IPS-11a (cell line): Measurements from ENCODE around the gene FHL1.

Source experiments
- H3K4me3 ChIP-seq: one replicate; pipeline ENCODE4 v1.5.1; 2013; ENCODE audit warnings: low read depth, low read length, control low read depth

FHL1 gene

DNA sequence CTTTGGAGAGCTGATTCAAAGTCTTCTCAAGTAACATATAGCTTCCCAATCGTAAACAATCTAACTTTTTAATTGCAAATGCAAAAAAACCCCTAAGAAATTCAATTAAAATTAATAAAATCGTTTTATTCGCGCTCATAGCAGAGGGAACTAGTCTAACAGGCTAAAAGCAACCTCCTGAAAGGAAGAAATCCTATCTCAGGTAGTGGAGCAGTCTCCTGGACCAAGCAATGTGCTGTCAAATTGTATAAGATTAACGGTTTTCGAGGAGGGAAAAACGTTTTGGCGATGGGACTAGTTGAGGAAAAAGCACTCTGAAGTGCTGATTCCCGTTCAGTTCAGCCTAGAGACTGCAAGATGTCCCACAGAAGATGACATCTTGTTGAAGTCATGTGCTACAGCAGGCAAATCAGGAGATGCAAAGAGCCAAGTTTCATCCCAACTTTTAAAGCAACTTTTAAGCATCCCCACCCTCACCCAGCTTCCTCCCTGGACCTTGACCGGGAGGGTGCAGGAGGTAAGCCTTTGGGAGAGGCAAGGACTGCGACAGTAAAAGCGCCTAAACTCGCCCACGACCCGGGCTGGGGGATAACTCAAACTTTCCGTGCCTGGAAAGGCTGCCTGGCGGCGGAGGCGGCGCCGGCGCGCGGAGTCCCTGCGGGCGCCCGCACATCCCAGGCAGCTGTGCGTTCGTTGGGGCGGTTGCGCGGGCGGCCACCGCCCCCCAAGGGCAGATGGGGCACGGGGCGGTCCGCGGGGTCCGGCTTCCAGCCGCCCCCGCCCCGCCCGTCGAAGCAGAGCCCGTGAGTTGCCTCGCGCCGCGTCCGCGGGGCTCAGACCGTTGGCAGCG lies 103.1 kb downstream of the FHL1 start:
- H3K4me3 ChIP-seq = peak overlapping the region; percentile 35

DNA sequence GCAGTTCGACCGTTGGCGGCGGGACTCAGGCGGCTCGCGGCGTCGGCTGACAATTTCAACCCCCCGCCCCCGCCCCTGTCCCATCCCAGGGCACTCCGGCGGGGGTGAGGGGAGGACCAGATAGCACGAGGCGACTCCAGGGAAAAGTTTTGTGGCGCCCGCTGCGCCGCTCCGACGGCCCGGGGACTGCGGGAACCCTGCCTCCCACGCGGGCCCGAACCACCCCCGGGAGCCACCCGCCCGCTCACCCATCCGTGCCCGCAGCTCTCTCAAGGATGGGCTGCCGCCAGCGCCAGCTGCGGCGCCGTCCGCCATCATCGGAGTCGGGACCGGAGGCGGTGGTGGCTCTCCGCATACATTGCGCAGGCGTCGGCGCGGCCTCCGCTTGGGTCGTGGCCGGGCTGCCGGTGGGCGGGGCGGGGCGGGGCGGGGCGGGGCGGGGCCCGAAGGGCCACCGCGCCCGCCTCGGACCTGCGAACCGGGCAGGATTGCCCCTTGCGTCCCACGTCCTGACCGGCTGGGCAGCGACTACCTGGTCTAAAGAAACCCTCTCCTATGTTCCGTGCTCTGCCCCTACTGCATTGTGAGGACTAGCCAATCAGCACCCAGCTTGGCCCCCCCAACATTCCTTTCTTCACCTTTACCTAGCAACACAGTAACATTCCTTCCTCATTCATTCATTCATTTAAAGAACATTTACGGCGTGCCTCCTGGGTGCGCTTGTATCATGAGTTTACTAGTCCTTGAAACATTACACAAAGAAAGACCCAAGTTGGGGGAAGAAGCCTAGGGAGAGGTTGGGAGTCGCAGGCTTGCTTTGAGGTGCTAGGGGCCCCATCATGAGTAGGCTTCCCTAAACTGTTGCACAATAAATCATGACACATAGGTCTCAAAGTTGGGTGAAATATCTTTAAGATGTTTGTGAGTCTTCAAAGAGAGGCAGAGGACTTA lies 104.0 kb downstream of the FHL1 start, which contains the start of gene MAP7D3:
Gene MAP7D3 (minus strand): TSS at position 360 of the 951 bp plus-strand sequence. CDS start 42 bp downstream, at position 318.
- peak within 1 kb of the TSS; percentile 35 for H3K4me3 ChIP-seq

DNA sequence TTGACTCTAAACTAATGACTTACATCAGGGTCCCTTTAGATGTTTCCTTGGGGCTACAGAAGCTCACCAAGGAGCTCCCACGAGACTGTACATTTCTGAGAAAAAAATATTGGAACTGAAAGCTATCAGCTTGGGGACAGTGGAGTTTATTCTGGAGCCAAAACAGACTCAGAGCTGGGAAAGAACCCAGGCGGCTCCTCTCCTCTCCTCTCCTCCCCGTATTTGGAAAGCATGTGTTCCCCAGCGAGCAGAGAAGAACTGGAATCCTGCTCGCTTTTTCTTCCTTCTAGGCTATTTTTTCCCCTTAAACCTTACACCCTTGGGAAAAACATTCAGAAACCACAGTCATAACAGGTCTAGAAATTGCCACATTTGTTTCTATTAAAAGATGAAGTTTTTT lies 108.2 kb downstream of the FHL1 start:
- no peak overlapping the region for H3K4me3 ChIP-seq

DNA sequence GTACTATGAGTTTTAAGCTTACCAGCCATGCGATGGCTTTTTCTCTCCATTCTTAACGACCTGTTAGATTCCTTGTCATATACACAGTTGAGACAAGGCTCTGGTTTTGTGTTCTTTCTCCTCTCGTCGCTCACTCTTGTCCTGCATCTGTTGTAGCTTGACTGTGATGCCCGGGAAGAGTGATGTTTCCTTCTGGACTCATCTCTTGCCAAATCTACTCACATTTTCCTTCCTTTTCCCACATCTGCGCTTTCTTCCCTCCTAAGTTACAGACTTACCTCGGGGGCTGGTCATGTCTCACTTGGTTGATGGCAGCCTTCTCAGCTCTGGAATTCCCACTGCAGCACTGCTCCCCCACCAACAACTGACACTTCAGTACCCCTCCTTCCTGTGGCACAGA lies 108.7 kb downstream of the FHL1 start:
- H3K4me3 ChIP-seq = no peak overlapping the region

DNA sequence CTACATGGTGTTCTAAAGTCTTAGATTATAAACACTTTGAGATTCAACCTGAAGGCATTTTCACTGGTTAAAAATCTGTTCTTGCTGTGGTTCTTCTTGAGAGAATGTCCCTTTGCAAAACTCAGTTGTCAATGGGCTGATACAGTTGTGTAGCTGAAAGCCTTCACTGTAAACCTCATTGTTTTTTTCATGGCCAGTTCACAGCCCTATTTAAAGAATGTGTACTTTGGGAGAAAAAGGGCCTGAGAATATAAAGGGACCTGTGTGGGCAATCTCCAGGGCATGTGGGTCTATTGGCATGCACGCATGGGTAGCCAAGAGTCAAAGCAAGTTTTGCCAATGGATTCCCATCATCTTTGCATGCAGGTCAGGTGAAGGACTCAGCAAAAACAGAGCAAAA lies 111.6 kb downstream of the FHL1 start:
- no peak overlapping the region for H3K4me3 ChIP-seq

DNA sequence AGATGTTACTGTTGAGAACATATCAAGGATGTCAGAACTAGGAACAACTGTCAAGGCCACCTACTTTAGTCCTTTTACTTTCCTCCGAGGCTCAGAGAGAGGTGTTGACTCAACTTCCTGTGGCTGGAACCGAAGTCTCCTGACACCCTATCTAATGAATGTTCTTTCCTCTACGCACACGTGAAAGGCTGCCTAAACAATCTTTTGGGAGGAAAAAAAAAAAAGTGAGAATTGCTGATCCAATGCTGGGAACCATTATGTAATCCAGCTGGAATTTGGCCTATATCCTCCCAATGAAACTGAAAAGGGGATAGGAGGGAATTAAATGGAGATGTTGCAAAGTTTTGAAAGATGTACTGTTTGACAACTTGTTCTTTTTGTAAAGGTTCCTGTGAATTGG lies 112.2 kb downstream of the FHL1 start:
- no peak overlapping the region for H3K4me3 ChIP-seq

DNA sequence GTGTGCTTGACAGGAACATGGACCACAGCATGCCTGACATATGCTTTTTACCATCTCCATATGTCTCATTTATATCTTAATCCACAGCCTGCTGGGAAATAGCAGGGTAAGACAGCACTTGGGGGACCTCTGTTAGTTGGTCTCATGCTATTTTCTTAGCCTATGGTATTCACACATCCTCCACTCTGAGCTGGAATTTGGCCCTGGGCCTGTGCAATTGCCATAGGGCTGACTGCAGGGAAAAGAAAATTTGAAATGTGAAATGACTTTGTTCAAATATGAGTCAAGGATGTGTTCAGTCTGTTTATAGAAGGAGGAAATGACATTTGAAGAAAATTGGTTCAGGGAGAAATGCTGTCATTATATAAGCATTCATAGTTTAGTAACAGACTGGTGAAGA lies 113.4 kb downstream of the FHL1 start:
- no peak overlapping the region for H3K4me3 ChIP-seq
